NCI-H1417 (cell line): ENCODE measurements around the gene ADGRL3.

Experiments used
- DNase-seq, 3 experiments: peaks; one replicate each; lab custom pipeline; 2025; lab: John Stamatoyannopoulos, UW

ADGRL3 gene

GRCh38 chr4:61426229-61426628, 226.1 kb downstream of the ADGRL3 start:
- no peak for DNase-seq

GRCh38 chr4:61427099-61427817, 227.1 kb downstream of the ADGRL3 start:
- DNase-seq = no peak

- peak in 1 of 3 experiments; percentile 7 for DNase-seq
Observed at GRCh38 chr4:61427818-61428495, 227.8 kb downstream of the ADGRL3 start.

- peak in 1 of 3 experiments; percentile 30 for DNase-seq
Observed at GRCh38 chr4:61428950-61429349, 228.8 kb downstream of the ADGRL3 start.

DNA sequence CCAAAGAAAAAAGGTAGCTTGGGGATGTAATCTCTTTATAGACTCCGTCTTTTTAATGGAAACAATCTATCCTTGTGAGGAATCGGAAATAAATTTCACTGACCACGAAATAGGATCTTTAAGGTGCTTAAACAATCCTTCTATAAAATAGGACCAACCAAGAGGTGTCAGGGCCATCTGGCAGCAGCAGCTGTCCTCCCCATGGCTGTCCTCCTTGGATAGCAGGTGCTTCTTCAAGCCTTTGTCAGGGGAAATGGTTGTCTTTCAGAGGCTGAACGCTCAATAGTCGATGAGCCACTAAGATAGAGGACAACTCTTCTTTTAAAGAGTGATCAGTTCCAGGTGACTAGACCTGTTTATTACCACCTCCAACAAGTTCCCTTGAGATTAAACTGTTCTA, 231.0 kb downstream of the ADGRL3 start:
- DNase-seq = no peak

GRCh38 chr4:61437923-61438322, 237.8 kb downstream of the ADGRL3 start:
- DNase-seq = no peak

DNA sequence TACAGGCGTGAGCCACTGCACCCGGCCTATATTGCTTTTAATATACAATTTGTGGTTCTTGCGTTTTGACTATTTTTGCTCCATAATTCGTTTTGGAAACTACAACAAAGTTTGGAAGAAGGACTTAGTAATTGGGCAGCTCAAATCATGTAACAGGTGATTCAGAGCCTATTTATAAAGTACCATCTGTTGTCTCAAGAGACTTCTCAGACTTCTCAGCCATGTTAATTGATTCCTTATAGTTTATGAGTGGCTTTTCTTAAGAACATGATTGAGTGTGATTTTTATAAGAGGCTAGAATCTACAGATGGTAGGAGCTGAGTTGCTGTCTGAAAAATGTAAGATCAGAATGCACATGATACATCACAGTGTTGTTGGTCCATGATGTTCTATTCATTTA, 240.2 kb downstream of the ADGRL3 start:
- DNase-seq = no peak

GRCh38 chr4:61442936-61443335, 242.8 kb downstream of the ADGRL3 start:
- no peak for DNase-seq

GRCh38 chr4:61443813-61444510, 243.8 kb downstream of the ADGRL3 start:
- DNase-seq = no peak

DNA sequence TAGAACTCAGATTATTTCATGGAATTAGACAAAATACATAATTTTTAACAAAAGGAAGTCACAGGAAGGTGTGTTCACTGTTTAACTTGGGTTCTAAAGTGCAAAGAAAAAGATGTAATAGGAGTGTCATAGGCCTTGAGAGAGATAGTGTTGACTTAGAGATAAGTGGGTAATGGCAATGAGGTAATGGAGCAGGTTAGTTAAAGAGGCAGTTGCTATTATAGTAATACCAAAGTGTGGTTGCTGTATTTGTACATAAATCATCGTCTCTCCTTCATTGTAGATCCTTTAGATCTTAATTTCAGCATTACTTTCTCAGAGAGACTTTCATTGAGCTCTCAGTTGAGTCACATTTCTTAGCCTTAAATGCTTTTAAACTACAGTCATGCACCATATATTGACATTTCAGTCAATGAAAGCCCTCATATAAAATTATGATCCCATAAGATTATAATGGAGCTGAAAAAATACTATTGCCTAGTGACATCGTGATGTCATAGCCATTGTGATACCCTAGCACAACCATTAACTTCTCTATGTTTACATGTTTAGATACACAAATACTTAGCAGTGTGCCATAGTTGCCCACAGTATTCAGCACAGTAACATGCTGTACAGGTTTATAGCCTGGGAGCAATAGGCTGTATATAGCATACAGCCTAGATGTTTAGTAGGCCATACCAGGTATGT, 245.4 kb downstream of the ADGRL3 start:
- DNase-seq = peak; percentile 27 to 89 (median 76)

DNA sequence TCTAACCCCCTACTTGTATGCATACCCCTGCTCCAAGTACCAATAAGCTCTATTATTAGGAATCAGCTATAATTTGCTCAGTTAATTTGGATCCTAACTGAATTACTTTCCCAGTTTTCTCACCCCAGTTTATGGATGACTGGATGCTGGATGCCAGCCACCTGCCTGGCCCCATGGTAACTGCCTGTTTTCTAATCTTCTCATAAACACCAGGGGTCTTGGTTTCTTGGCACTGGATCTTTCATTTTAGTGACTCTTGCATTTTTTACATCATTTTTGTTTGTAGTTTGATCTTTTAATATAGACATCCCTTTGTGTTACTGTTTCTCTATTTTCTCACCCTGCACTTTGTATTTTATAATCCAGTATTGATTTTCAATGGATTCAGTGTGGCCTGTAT, 246.8 kb downstream of the ADGRL3 start:
- no peak for DNase-seq

DNA sequence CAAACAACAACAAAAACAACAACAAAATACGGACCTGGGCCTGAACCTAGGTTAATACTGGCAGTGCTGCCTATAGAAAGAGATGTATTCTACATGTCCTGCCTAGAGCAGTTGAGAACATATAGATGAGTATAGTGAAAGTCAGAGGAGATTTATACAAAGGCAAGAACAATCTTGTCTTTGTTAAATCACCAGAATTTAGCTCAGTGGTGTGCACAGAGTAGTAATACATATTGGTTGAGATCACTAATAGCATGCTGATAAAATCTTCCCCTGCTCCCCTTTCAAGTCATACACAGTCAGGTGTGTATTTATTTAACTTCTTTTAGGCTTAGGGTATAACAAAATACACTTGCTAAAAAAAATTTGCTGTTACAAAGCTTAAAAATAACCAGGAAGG, 247.8 kb downstream of the ADGRL3 start:
- no peak for DNase-seq

DNA sequence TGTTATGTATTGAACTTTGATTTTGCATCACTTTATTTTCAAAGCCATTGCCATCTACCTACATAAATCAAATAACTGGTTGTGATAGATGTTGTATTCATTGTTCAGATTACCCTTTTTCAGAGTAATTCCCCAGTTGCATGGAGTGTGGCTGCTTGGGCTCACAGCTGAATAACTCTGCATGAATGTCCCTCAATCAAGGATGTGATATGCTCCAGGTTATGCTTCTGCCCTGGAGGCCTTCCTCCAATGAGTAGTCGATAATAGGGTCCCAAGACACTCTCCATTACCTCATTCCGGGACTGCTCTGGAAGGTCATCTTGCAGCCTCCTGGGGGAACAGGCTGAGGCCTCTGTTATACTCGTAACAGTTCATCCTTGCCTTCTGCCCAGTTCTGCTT, 251.8 kb downstream of the ADGRL3 start:
- no peak for DNase-seq

DNA sequence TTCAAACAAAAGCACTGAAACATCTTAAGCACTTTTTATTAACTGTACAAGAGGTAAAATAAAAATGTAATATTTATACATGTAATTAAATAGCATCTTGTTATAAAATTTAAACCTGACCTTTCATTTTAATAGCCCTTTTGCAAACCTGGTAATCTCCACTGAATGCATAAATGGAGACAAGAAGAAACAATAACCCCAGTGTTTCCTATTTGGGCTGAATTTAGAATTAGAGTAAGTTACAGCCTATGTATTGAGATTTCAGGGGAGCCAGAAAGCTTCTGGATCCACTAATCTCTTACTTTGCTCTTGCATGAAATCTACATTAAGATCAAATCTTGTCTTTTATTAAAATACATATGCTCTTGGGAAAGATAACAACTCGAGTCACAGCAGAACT, 261.8 kb downstream of the ADGRL3 start:
- DNase-seq = no peak

- DNase-seq = no peak
Observed at GRCh38 chr4:61462451-61463326, 262.6 kb downstream of the ADGRL3 start.

DNA sequence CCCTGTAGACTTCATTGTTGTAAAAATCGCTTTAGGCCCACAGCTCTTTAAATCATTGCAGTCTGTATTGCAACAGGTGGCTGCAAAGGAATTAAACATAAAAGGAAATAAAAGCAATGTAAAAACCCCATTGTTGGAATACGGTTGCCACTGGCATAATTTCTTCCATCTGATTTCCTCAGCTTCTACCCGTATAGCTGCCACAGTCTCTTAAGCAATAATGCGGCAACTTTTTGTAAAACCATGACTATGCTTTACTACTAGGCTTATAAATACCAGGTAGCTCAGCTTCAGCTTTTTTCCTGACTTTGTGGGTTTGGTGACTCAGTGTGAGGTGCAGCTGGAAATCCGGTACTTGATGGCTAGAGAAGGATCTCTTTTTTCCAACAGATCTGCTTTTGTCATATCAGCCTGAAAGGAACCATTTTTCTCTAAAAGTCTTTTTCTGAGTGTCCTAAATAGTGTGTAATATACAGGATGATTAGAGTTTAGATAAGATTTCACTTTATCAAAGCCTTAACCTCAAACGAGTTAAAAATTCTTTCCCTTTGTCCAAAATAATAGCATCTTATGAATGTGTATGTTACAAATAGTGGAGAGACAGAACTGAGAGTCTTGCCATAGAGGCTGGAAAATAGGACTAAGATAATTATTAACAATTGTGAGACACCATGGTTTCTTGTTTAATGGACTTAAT, 268.0 kb downstream of the ADGRL3 start:
- DNase-seq = no peak

DNA sequence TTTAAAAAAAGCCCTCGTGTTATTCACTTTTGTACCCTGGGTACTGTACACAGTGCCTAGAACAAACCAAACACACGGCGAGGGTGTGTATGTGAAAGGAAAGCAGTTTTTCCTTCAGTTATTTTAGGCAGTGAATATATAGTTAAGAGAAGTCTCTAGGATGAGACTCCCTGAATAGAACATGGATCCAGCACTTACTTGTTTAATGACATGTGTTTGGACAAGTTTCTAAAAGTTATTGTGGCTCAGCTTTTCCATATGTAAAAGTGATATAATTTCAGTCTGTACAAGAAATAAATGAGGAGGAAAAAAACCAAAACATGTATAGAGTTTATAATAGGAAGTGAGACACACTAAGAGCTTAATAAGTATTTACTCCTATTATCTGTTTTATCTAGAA, 273.2 kb downstream of the ADGRL3 start:
- DNase-seq = no peak

- DNase-seq = no peak
Observed at GRCh38 chr4:61478340-61478739, 278.2 kb downstream of the ADGRL3 start.

DNA sequence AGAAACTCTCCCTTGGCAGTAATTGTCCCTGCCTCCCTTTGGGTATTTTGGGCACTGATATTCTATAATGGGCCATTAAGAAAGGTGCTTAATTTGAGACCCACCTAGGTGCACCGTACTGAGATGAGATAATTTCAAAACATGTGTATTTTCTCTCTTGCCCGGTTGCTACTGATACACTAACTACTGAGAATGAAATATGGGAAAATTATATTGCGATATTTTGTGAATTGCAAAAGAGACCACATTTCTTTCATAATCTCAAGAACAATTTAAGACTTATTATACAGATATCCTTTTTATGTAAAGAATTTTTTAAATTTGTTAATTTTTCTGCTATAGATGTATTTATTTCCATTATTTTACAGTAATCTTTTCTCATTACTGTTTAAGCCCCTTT, 284.9 kb downstream of the ADGRL3 start:
- DNase-seq = no peak

DNA sequence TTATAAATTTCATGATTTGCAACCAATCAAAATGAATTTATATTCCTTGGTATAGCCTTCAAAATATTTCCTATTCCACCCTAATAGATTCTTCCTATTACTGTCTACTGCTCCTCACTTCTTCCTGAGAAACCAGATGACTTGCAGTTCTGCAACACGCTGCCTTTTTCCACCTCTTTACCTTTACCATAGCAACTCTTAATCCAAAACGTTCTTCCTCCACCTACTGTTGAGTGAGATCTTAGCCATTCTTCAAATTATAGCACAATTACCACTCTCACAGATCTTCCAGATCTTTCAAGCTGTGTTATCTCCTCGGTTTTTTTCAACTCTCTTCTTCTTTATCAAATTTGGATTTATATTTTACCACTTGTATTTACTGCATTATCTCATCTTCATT, 289.8 kb downstream of the ADGRL3 start:
- DNase-seq = no peak

- DNase-seq = peak in 1 of 3 experiments; percentile 27
Observed at GRCh38 chr4:61493041-61493440, 292.9 kb downstream of the ADGRL3 start.
